Measurements from ENCODE around the gene CTNNAL1.
"Not testable (repeated sequence)": the region's sequence is repeated elsewhere in the genome, so short reads cannot be mapped to it uniquely, and the experiment has no call there.

CTNNAL1 gene

DNA sequence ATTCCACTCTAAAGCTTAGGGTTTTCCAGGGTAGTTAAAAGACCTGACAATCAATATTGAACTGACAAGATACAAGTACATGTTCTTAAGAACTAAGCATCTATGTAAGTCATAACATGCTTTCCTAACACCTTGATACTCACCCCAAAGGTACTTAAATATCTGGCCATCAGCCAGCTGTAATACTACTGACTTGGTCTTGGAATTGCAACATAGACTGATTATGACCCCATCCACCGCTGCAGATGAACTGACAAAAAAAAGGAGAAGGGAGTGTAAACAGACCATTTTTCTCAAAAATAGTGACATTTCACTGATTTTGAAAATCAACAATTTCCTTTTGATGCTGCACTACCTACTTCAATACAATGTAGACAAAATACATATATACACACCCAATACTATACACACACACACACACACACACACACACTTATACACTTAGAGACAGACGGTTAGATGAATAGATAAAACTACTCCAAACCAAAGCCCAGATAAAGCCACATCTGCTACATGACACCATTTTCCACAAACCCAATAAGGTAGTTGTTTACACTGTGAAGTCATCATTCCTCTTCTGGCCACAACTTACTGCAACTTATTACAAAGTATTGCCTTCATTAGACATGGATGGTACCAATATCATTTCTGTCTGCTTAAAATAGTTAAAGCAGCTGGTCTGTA is 109.7 kb downstream of the CTNNAL1 start:
- in situ Hi-C loops (cut with HindIII; ENCODE audit: low pct_ligation_motif_present, low sequenced_read_pairs), result no loop called here
- Histone ChIP-seq H3K27ac (no peak overlapping the region), H3K27me3 (replicated peaks) (no peaks in the 10 kb centered on the region), H3K36me3 (replicated peaks) (peaks cover 43% of the 10 kb centered on the region), H3K4me3 (ENCODE audit: low read depth, low read length) (no peak overlapping the region)
- TF ChIP-seq, protein P1, sequence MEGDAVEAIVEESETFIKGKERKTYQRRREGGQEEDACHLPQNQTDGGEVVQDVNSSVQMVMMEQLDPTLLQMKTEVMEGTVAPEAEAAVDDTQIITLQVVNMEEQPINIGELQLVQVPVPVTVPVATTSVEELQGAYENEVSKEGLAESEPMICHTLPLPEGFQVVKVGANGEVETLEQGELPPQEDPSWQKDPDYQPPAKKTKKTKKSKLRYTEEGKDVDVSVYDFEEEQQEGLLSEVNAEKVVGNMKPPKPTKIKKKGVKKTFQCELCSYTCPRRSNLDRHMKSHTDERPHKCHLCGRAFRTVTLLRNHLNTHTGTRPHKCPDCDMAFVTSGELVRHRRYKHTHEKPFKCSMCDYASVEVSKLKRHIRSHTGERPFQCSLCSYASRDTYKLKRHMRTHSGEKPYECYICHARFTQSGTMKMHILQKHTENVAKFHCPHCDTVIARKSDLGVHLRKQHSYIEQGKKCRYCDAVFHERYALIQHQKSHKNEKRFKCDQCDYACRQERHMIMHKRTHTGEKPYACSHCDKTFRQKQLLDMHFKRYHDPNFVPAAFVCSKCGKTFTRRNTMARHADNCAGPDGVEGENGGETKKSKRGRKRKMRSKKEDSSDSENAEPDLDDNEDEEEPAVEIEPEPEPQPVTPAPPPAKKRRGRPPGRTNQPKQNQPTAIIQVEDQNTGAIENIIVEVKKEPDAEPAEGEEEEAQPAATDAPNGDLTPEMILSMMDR (IDR thresholded peaks at IDR 0.05; ENCODE audit: low read depth, low read length, missing control alignments), result no peak
- no peak for DNase-seq

DNA sequence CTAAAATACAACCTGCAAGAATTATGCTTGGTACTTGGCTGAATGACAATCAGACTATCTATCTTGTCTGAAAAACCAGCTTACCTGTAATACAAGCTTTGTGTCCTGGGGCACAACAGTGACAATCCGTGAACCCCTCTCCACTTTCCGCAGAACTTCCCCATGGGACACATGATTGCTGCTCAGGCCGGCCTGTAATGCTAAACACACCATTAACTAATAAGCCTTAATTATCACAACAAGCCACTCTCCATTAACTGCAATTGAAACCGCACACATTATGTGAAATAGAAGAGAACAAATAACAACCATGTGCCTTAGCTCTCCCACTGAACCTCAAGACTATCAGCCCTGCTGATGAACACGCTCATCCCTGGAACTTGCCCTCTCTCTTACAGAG is 113.1 kb downstream of the CTNNAL1 start:
- in situ Hi-C loops (cut with HindIII; ENCODE audit: low pct_ligation_motif_present, low sequenced_read_pairs), result no loop called here
- TF ChIP-seq, protein P1 (IDR thresholded peaks at IDR 0.05; ENCODE audit: low read depth, low read length, missing control alignments), result no peak
- peaks cover 47% of the 10 kb centered on the region for H3K36me3 ChIP-seq (replicated peaks)
- no peak for DNase-seq
- no peak overlapping the region for H3K27ac ChIP-seq
- H3K4me3 ChIP-seq (ENCODE audit: low read depth, low read length), result no peak overlapping the region
- H3K27me3 ChIP-seq (replicated peaks), result no peaks in the 10 kb centered on the region

DNA sequence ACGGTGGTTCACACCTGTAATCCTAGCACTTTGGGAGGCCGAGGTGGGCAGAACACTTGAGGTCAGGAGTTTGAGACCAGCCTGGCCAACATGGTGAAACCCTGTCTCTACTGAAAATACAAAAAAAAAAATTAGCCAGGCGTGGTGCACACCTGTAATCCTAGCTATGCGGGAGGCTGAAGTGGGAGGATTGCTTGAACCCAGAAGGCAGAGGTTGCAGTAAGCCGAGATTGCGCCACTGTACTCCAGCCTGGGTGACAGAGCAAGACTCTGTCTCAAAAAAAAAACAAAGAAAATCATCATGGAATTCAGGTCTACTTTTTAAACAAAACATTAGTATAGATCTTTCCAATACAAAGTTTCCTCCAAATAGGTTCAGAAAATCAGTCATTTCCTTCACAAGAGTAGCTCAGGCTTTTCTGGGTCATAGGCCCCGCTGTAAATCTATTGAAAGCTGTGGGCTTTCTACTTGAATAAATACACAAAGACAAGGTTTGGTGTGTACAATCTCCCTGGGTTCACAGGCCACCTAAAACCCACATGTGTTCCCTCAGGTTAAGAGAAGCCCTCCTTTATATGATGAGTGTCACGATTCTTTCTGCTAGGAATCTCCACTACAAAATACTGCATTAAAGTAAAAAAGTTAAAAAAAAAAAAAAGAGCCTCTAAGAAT is 114.1 kb downstream of the CTNNAL1 start:
- in situ Hi-C loops (cut with HindIII; ENCODE audit: low pct_ligation_motif_present, low sequenced_read_pairs); H3K27me3 ChIP-seq (replicated peaks); DNase-seq; H3K4me3 ChIP-seq (ENCODE audit: low read depth, low read length); H3K27ac ChIP-seq: not testable (repeated sequence)
- peaks cover 51% of the 10 kb centered on the region for H3K36me3 ChIP-seq (replicated peaks)

DNA sequence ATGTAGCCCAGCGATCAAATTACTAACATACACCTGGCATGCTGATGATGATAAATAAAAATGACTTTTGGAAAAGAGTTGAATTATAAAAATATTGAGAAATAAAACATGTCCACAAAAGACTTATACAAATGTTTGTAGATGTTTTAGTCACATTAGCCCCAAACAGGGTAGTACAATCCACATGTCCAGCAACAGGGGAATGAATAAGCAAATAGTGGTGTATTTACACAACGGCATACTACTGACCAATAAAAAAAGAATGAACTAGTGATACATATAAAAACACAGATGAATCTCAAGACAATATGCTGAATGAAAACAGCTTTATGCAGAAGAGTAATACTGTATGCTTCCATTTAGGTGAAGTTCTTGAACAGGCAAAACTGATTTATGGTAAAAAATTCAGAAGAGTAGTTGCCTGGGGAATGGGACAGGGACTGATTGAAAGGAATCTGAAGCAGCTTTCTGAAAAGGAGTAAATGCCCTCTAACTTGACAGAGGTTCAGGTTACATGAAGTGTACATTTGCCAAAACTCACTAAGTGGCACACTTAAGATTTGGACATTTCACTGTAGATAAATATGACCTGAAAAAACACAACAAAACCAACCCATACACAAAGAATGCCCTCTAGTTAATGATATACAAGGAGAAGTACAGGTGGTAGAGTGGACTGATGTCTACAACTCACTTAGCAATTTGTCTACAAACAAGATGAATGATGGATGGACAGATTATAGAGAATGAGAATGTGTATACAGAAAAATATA is 115.8 kb downstream of the CTNNAL1 start:
- Histone ChIP-seq H3K4me3 (ENCODE audit: low read depth, low read length) (no peak overlapping the region), H3K27me3 (replicated peaks) (no peaks in the 10 kb centered on the region), H3K36me3 (replicated peaks) (peaks cover 50% of the 10 kb centered on the region), H3K27ac (no peak overlapping the region)
- in situ Hi-C loops (cut with HindIII; ENCODE audit: low pct_ligation_motif_present, low sequenced_read_pairs), result no loop called here
- DNase-seq, result no peak
- TF ChIP-seq, protein P1 (IDR thresholded peaks at IDR 0.05; ENCODE audit: low read depth, low read length, missing control alignments), result no peak

DNA sequence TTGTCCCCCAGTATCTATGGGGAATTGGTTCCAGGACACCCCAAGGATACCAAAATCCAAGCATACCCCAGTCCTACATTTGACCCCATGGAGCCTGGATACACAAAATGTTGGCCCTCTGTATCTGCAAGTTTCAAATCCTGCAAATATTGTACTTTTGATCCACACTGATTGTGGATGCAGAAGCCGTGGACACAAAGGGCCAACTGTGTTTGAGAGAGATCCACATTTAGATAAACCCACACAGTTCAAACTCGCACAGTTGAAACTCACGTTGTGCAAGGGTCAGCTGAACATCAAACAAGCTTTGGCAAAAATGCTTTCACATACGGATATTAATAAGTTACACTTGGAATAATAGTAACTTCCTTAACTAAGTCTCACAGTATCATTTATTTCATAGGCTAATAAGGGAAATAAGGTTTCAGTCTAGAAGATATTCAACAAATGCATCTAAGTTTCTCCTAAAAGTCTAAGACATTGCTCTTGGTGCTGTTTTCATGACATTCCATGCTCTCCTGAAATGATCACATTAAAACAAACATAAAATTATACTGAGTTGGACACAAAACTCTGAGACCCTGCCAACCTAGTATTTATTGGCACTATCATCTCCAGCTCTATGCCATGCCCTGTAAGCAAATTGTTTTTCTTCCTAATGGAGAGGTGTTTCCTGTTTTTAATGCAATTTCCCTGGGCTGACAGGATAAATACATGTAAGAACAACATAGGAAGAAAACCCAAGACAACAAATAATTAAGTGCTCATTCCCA is 118.9 kb downstream of the CTNNAL1 start:
- in situ Hi-C loops (cut with HindIII; ENCODE audit: low pct_ligation_motif_present, low sequenced_read_pairs), result no loop called here
- DNase-seq, result no peak
- Histone ChIP-seq H3K27ac (no peak overlapping the region), H3K4me3 (ENCODE audit: low read depth, low read length) (no peak overlapping the region), H3K27me3 (replicated peaks) (no peaks in the 10 kb centered on the region), H3K36me3 (replicated peaks) (peaks cover 38% of the 10 kb centered on the region)
- TF ChIP-seq, protein P1 (IDR thresholded peaks at IDR 0.05; ENCODE audit: low read depth, low read length, missing control alignments), result no peak

Measured in brain microvascular endothelial cell (primary cell).